Breast epithelium (tissue), 4 donors: ENCODE results near the gene CTNNA3. TPM values are rescaled to one million over a fixed set of nuclear protein-coding genes. Genes with fewer than 3 reads are reported as not detected.

Experiments used
- DNase-seq, 2 donors: peaks; one replicate each; pipeline ENCODE4 v3.0.0-alpha.2; 2019; ENCODE audit warnings: low spot score in 2 of 2
- H3K27ac ChIP-seq, 2 donors: fragments of 200-600 bp; sonication (generic) in 1 of 2; one replicate each; pipeline ENCODE4 v1.5.1; 2016 to 2019; ENCODE audit warnings: mild to moderate bottlenecking in 1 of 2
- H3K27me3 ChIP-seq, 2 donors: fragments of 200-600 bp; sonication (generic) in 1 of 2; one replicate each; pipeline versions ENCODE4 v1.5.1 to v1.6.0; 2017 to 2019; ENCODE audit warnings: control low read depth in 1 of 2, mild to moderate bottlenecking in 1 of 2
- H3K36me3 ChIP-seq: fragments of 200-600 bp; one replicate; pipeline ENCODE4 v1.5.1; 2019
- H3K4me1 ChIP-seq, 2 donors: fragments of 200-600 bp; sonication (generic); one replicate each; pipeline ENCODE4 v1.5.1; 2016 to 2019; ENCODE audit warnings: control low read depth in 1 of 2
- H3K4me3 ChIP-seq, 3 donors: fragments of 200-600 bp; sonication (generic); 1 replicate in 2 of 3; 2 replicates in 1 of 3; pipeline ENCODE4 v1.5.1; 2016 to 2019; ENCODE audit warnings: mild to moderate bottlenecking in 3 of 3, moderate library complexity in 2 of 3
- H3K9me3 ChIP-seq, 2 donors: fragments of 200-600 bp; sonication (generic) in 1 of 2; one replicate each; pipeline ENCODE4 v1.5.1; 2016 to 2019; ENCODE audit warnings: control low read depth in 1 of 2
- CTCF ChIP-seq, 3 donors: fragments of 450-650 bp; IDR thresholded peaks; one replicate each; pipeline ENCODE4 v1.5.1; 2016 to 2017; ENCODE audit warnings: antibody characterized with exemption in 3 of 3, mild to moderate bottlenecking in 3 of 3, moderate library complexity in 3 of 3
- POLR2A ChIP-seq: fragments of 450-650 bp; IDR thresholded peaks from one replicate; pipeline ENCODE4 v1.6.1; 2016; ENCODE audit warnings: antibody characterized with exemption, mild to moderate bottlenecking, moderate library complexity
- POLR2AphosphoS5 ChIP-seq, 3 donors: sonication (generic); formaldehyde crosslinking; IDR thresholded peaks; one replicate each; pipeline ENCODE4 v1.6.1; 2017; ENCODE audit warnings: antibody characterized with exemption in 3 of 3
- intact Hi-C: fragments of 100-400 bp; cut with DNase I; formaldehyde crosslinking; loops from one replicate; pipeline ENCODE4 v1.15.1; 2023; ENCODE audit warnings: low total_unique reads
- total RNA-seq, 3 donors: library from RNA; depleted of rRNA; stranded (reverse); fragments of >200 nt; gene quantifications; one replicate each; pipeline ENCODE4 v1.1.0, GENCODE V29; 2016

CTNNA3 gene
- total RNA-seq, 3 donors from 2014 or later = 0.33 to 1.1 (median 0.59) TPM

GRCh38 chr10:66565999-66566398, 1130.0 kb downstream of the CTNNA3 start:
- TF ChIP-seq POLR2A (no peak), POLR2AphosphoS5 (IDR thresholded peaks at IDR 0.05) (no peak), CTCF (IDR thresholded peaks at IDR 0.05) (no peak)
- Histone ChIP-seq H3K4me3 (no peak overlapping the region), H3K27ac (no peak overlapping the region), H3K9me3 (no peaks in the 10 kb centered on the region), H3K4me1 (no peaks in the 10 kb centered on the region), H3K36me3 (no peaks in the 10 kb centered on the region), H3K27me3 (peaks cover 0 to 5% of the 10 kb centered on the region in 2 donors)
- DNase-seq = no peak
- intact Hi-C loops = no loop called here

- TF ChIP-seq POLR2AphosphoS5 (IDR thresholded peaks at IDR 0.05) (no peak), CTCF (IDR thresholded peaks at IDR 0.05) (no peak), POLR2A (no peak)
- Histone ChIP-seq H3K9me3 (no peaks in the 10 kb centered on the region), H3K27ac (no peak overlapping the region), H3K4me3 (no peak overlapping the region), H3K36me3 (no peaks in the 10 kb centered on the region), H3K27me3 (peaks cover 0 to 5% of the 10 kb centered on the region in 2 donors), H3K4me1 (no peaks in the 10 kb centered on the region)
- no peak for DNase-seq
- intact Hi-C loops = no loop called here
These were observed 1131.7 kb downstream of the CTNNA3 start for GRCh38 chr10:66564287-66564686.

- intact Hi-C loops = no loop called here
- no peak for TF ChIP-seq CTCF (IDR thresholded peaks at IDR 0.05)
- no peak for TF ChIP-seq POLR2A
- no peak for TF ChIP-seq POLR2AphosphoS5 (IDR thresholded peaks at IDR 0.05)
- no peaks in the 10 kb centered on the region for H3K36me3 ChIP-seq
These were observed 1140.9 kb downstream of the CTNNA3 start for GRCh38 chr10:66555061-66555460.

GRCh38 chr10:66552331-66552730, 1143.7 kb downstream of the CTNNA3 start:
- DNase-seq = no peak
- Histone ChIP-seq H3K4me1 (no peaks in the 10 kb centered on the region), H3K27ac (no peak overlapping the region), H3K27me3 (no peaks in the 10 kb centered on the region), H3K9me3 (no peaks in the 10 kb centered on the region), H3K36me3 (no peaks in the 10 kb centered on the region), H3K4me3 (no peak overlapping the region)
- intact Hi-C loops = no loop called here
- TF ChIP-seq POLR2A (no peak), CTCF (IDR thresholded peaks at IDR 0.05) (no peak), POLR2AphosphoS5 (IDR thresholded peaks at IDR 0.05) (no peak)

More at GRCh38 chr10:66555061-66555460, 1140.9 kb downstream of the CTNNA3 start:
- H3K27me3 ChIP-seq = no peaks in the 10 kb centered on the region
- H3K9me3 ChIP-seq = no peaks in the 10 kb centered on the region
- no peak for DNase-seq
- no peaks in the 10 kb centered on the region for H3K4me1 ChIP-seq
- H3K4me3 ChIP-seq = peak overlapping the region in 1 of 3 donors; percentile 24
- H3K27ac ChIP-seq = no peak overlapping the region

GRCh38 chr10:66550351-66550750, 1145.6 kb downstream of the CTNNA3 start:
- H3K4me3 ChIP-seq = no peak overlapping the region
- H3K36me3 ChIP-seq = no peaks in the 10 kb centered on the region
- no peak overlapping the region for H3K27ac ChIP-seq
- TF ChIP-seq POLR2A (no peak), POLR2AphosphoS5 (IDR thresholded peaks at IDR 0.05) (no peak), CTCF (IDR thresholded peaks at IDR 0.05) (no peak)
- no peaks in the 10 kb centered on the region for H3K9me3 ChIP-seq
- H3K27me3 ChIP-seq = no peaks in the 10 kb centered on the region
- DNase-seq = no peak
- intact Hi-C loops = no loop called here
- no peaks in the 10 kb centered on the region for H3K4me1 ChIP-seq
